NCI-H146 (cell line): Measurements from ENCODE around the gene MEIOB.
"Not testable (repeated sequence)": the region's sequence is repeated elsewhere in the genome, so short reads cannot be mapped to it uniquely, and the experiment has no call there.

Source experiments
- DNase-seq: peaks from one replicate; lab custom pipeline; 2025; lab: John Stamatoyannopoulos, UW

Gene MEIOB

GRCh38 chr16:1877804-1878203, 5.8 kb upstream of the MEIOB start:
- peak; percentile 14 for DNase-seq

- no peak for DNase-seq
Observed at GRCh38 chr16:1877089-1877488, 5.1 kb upstream of the MEIOB start.

- DNase-seq, result no peak
Observed at GRCh38 chr16:1876468-1876867, 4.5 kb upstream of the MEIOB start.

- not testable (repeated sequence) for DNase-seq
Observed at GRCh38 chr16:1876066-1876465, 4.1 kb upstream of the MEIOB start.

- peak; percentile 19 for DNase-seq
Observed at GRCh38 chr16:1874854-1875253, 2.9 kb upstream of the MEIOB start.

- DNase-seq, result no peak
Observed at GRCh38 chr16:1870365-1871082, 1.4 kb downstream of the MEIOB start.

GRCh38 chr16:1865902-1866690, 5.9 kb downstream of the MEIOB start:
- DNase-seq, result no peak

- peak; percentile 29 for DNase-seq
Observed at GRCh38 chr16:1863681-1864460, 8.1 kb downstream of the MEIOB start.

GRCh38 chr16:1862394-1862793, 9.6 kb downstream of the MEIOB start:
- DNase-seq, result no peak

GRCh38 chr16:1861730-1862129, 10.2 kb downstream of the MEIOB start:
- DNase-seq, result no peak

- no peak for DNase-seq
Observed at GRCh38 chr16:1859650-1860049, 12.3 kb downstream of the MEIOB start.

GRCh38 chr16:1858189-1858865, 13.6 kb downstream of the MEIOB start:
- DNase-seq, result no peak

GRCh38 chr16:1857433-1858097, 14.4 kb downstream of the MEIOB start:
- no peak for DNase-seq

GRCh38 chr16:1851793-1852192, 20.2 kb downstream of the MEIOB start:
- DNase-seq, result no peak

- DNase-seq, result no peak
Observed at GRCh38 chr16:1850981-1851380, 21.0 kb downstream of the MEIOB start.

GRCh38 chr16:1846416-1846815, 25.5 kb downstream of the MEIOB start:
- DNase-seq, result no peak

GRCh38 chr16:1845985-1846384, 26.0 kb downstream of the MEIOB start:
- DNase-seq, result no peak

- DNase-seq, result no peak
Observed at GRCh38 chr16:1839554-1839953, 32.4 kb downstream of the MEIOB start.

- DNase-seq, result no peak
Observed at GRCh38 chr16:1834096-1834495, 37.9 kb downstream of the MEIOB start.

GRCh38 chr16:1832838-1833454, 39.0 kb downstream of the MEIOB start:
- peak; percentile 90 for DNase-seq
